Ramos (cell line): ENCODE data around the gene NMB.
"Not testable (repeated sequence)": the region's sequence is repeated elsewhere in the genome, so short reads cannot be mapped to it uniquely, and the experiment has no call there.

Experiments used
- in situ Hi-C: fragments of 300-500 bp; cut with MboI; formaldehyde crosslinking; loops from one replicate; pipeline ENCODE4 v1.14.3; 2022; ENCODE audit warnings: low sequenced_read_pairs; ENCODE audit not compliant: unreplicated experiment

Gene NMB, protein sequence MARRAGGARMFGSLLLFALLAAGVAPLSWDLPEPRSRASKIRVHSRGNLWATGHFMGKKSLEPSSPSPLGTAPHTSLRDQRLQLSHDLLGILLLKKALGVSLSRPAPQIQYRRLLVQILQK

DNA sequence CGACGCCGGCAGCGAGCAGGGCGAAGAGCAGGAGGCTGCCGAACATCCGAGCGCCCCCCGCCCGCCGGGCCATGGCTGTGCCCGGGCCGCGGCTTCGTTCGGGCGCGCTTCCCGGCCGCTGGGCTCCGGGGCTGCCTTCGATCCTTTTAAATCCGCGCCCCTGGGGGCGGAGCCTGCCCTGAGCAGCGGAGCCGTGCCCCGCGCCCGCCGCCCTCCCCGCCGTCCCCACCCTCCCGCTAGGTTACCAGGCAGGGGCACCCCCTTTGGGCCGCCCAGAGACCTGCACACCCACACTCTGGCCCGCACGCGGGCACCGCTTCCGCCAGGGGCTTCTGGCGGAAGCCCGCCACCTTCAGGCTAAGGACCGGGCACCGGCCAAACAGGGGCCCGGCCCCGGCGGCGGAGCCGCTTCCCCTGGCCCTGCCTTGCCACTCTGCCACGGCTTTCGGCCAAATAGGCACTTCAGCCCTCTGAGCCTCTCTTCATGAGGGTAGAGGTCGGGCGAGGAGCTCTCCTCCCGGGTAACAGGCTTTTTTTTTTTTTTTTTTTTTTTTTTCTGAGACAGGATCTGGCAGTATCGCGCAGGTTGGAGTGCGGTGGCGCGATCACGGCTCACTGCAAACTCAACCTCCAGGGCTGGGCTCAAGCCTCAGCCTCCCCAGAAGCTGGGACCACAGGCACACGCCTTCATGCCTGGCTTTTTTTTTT is at the start of gene NMB:
Gene NMB, minus strand, starts transcription at position 120 of the 708 bp plus-strand sequence. Its CDS starts 47 bp downstream, at position 73.
- in situ Hi-C loops, result no loop called here

DNA sequence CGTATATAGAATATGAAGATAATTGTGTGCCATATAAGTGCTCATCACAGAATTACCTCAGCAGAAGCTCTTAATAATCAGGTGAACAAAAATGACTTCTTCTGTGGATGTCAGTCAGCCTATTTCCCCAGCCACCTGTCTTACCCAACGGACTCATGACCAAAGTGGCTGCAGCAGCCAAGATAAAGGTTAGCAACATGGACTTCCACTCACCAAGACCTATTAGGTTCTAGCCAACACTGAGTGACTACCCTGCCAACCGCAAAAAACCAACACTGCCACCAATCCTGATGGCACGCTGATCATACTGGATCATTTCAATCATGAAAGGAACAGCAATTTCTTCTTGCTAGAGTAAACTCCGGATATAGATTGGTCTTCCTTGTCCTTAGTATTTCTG is 45.8 kb upstream of the NMB start:
- in situ Hi-C loops, result no loop called here

DNA sequence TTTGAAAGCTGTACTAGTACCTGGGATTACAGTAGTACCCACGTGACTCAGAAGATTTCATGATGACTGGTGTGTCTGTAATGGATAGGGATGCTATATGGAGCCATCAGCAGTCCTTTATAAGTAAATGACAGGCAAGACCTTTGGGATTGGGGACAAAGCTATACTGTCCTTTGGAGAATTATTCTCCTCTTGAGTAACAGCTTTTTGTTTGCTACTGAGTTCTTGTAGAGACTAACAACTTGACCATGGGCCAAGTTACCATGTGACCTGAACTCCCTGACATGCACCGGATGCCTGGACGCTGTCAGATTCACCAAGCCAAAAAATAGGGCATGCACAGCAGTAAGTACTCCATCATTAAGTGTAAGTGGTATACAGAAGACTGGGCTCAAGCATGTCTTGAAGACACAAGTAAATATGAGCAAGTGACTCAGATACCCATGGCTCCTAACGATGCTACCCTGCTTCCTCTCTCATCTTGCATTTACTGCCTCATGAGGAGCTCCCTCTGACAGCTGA is 45.0 kb upstream of the NMB start:
- in situ Hi-C loops, result no loop called here

DNA sequence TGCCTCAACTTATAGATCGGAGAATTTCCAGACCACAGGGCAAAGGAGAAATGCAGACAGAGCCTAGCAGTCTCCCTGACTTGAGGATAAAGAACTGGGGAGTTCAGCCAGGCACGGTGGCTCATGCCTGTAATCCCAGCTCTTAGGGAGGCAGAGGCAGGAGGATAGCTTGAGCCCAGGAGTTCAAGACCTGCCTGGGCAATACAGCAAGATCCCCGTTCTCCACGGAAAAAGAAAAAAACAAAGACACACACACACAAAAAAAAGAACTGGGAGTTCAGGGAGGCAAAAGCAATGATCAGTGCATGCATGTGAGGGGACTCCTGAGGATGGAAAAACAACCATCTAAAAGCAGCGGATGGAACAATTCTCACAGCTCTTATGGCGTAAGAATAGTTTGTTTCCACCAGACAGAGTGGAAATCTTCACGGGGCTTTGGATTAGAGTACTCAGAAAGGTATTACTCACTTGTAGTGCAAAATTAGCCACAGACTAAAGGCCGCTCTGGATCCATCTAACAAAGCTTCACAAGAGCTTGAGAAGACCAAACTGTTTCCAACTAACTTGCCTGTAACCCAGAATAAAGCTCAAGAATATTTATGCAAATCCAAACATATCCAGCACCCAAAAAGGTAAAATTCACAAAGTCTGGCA is 41.7 kb upstream of the NMB start:
- in situ Hi-C loops, result no loop called here

DNA sequence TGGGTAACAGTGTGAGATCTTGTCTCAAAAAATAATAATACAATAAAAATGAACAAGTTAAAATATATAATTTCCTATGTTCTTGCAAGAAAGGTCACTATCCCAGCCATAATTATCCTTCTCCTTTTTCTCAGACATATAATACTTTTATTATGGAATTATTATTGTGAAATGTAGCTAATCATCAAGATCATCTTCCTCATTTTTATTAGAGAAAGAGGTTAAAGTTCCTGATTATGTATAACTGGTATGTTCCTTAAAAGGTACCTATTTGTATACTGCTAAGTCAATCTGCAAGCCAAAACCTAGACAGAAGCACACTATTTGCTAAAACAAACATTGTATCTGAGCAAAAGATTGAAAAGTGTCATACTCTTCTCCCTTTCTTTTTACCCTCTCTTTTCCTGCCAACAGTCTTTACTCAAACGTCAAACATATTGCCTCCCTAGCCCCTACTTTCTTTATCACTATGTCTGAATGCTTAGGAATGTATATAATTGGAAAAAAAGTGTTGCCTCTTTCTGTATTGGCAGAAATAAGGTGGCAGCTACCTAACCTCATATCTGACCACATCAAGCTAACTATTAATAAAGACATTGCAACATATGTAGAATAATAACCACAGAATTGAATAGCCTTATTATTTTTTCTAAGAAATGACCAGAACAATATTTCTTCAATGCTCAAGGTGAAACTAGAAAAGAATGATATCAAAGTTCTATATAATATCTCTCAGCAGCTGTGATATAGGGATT is 39.4 kb upstream of the NMB start:
- in situ Hi-C loops, result no loop called here

DNA sequence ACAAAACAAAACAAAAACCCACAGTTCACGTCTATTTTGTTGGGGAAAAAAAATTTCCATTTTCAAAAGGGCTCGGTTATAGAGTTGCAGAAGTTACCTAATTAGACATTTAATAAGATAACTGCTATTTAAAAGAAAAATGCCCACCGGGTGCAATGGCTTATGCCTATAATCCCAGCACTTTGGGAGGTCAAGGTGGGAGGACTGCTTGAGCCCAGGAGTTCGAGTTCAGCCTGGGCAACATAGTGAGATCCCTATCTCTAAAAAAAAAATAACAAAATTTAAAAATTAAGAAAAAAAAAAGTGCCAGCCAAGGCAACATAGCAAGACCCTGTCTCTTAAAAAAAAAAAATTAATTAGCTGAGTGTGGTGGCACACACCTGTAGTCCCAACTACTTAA is 38.8 kb upstream of the NMB start:
- in situ Hi-C loops, result no loop called here

DNA sequence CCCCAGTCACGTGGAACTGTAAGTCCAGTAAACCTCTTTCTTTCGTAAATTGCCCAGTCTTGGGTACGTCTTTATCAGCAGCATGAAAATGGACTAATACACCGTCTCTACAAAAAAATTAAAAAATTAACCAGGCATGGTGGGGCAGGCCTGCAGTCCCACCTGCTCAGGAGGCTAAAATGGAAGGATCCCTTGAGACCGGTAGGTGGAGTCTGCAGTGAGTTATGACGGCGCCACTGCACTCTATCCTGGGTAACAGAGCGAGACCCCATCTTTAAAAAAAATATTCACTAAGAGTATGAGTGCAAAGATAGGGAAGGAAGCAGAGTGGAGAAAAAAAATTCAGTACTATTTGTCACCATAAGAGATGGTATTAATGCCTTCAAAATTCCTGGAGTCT is 32.3 kb upstream of the NMB start:
- in situ Hi-C loops, result no loop called here

DNA sequence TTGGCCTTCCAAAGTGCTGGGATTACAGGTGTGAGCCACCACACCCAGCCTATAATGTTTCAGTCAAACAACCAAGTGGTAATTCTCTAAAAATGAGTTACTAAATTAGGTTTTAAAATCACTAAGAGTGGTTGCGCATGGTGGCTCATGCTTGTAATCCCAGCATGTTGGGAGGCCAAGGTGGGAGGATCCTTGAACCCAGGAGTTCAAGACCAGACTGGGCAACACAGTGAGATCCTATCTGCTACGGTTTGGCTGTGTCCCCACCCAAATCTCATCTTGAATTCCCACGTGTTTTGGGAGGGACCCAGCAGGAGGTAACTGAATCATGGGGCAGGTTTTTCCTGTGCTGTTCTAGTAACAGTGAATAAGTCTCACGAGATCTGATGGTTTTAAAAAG is 31.9 kb upstream of the NMB start:
- in situ Hi-C loops, result no loop called here

DNA sequence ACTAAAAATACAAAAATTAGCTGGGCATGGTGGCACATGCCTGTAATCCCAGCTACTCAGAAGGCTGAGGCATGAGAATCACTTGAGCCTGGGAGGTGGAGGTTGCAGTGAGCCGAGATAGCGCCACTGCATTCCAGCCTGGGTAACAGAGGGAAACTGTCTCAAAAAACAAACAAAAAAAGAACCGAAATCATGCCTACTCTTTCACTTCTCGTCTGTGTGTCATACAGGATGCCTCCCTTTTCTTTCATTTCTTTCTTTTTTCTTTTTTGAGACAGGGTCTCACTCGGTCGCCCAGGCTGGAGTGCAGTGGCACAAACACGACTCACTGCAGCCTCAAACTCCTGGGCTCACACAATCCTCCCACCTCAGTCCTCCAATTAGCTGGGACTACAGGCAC is 28.4 kb upstream of the NMB start:
- in situ Hi-C loops, result not testable (repeated sequence)

DNA sequence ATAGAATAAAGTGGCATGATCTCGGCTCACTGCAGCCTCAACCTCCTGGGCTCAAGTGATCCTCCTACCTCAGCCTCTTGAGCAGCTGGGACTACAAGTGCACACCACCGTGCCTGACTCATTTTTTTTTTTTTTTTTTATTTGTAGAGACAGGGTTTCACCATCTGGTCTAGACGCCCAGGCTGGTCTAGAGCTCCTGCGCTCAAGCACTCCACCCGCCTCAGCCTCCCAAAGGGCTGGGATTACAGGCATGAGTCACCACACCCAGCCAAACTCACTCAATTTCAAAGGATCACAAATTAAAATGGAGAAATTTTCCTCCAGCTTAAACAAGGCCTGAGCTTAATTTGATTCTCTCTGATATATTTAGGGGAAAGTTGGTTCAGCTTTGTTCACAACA is 27.3 kb upstream of the NMB start:
- in situ Hi-C loops, result no loop called here

DNA sequence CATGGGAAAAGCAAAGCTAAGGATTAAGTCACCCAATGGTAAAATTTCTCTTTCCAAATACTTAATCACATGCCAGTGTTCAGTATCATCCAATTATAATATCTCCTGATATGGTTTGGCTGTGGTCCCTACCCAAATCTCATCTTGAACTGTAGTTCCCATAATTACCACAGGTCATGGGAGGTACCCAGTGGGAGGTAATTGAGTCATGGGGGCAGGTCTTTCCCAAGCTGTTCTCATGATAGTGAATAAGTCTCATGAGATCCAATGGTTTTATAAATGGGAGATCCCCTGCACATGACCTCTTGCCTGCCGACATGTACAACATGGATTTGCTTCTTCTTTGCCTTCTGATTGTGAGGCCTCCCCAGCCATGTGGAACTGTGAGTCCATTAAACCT is 26.1 kb upstream of the NMB start:
- in situ Hi-C loops, result no loop called here

DNA sequence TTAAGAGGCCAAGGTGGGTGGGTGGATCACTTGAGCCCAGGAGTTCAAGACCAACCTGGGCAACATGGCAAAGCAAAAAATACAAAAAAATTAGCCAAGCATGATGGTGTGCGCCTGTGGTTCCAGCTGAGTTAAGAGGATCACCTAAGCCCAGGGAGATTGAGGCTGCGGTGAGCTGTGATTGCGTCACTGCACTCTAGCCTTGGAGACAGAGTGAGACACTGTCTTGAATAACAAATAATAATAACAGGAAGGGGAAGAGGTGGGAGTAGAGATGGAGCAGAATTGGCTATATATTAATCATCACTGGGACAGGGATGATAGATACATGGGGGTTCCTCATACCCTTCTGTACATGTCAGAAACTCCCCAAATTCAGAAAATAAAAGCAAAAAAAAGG is 23.8 kb upstream of the NMB start:
- in situ Hi-C loops, result no loop called here

DNA sequence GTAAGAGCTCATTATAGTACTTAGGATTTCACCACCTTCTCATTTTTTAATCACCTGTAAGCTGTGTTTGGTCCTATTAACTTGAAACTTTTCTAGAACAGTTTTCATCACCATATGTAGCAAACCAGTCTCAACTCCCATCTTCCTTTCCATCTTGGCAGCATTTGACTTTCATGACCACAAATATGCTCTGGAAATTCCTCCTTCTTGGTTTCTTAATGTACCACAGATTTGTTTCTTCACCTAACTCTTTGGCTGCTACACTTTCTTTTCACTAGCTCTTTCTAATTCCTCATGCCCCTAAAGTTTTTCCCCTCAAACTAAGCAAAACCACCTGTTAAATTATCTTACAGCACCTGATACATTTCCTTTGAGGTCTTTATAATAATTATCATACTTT is 13.2 kb upstream of the NMB start:
- in situ Hi-C loops, result no loop called here

DNA sequence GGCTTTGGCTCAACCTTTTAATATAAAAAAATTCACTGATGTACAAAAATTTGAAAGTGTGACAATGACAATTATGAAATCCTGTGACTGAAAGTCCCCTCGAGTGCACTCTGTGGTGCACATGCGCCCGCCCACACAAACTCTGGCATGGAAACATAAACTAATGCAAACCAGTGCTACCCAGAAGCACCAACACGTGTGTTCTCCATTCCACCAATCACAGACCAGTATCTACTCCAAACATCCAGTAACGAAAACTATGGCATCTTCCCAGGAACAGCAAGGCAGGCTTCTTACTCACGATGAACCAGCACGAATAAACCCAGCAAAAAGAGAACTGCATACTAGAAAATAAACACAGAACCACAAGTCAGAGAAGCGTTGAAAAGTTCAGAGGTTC is 11.7 kb upstream of the NMB start:
- in situ Hi-C loops, result no loop called here

DNA sequence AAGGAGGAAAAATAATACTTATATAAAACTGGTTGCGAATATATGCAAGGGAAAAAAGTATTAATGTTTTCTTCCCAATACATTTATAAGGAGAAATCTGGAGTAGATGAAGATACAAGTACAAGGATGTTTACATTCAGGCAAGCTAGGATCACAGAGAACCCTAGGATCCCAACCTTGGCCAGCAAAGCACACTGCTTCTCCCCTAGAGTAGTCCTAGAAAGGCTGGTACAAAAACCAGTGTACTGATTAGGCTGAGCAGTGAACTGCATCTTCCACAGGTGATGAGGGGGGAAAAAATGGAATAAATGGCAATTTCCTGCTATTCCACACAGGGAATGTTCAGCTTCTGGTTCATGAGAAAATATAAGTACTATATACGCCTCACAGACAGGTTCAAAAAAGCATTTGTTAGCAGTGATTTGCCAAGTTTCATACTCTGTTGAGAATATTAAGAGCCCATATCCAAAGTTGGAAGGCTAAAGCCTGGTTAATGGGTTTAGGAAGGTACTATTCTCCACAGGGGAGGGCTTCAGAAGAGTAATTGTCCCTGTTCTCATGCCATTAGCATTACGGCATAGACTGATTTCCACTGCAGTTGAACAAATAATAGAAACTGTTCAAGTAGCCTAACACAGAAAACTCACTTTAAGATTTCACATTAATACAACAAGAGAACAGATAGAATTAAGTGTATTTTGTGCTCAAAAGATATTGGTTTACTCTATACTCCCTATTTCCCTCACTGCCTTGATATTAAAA is 10.4 kb upstream of the NMB start:
- in situ Hi-C loops, result no loop called here

DNA sequence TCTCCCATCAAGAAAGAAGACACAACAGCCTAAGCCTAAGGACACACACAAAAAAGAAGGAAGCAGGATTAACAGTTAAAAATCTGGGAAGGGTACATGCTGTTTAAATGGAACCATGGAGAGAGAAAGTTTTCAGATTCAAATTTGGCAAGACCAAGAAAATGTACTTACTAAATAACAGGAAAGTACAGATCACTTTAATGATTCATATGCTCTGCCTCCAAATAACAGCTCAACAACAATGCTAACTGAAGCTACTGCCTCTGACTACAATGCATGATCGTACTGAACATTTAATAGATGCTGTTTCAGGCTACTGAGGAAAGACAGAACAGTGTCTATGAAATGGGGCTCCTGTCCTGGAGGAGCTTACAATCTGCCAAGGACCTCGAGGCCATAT is 8.4 kb upstream of the NMB start:
- in situ Hi-C loops, result no loop called here

DNA sequence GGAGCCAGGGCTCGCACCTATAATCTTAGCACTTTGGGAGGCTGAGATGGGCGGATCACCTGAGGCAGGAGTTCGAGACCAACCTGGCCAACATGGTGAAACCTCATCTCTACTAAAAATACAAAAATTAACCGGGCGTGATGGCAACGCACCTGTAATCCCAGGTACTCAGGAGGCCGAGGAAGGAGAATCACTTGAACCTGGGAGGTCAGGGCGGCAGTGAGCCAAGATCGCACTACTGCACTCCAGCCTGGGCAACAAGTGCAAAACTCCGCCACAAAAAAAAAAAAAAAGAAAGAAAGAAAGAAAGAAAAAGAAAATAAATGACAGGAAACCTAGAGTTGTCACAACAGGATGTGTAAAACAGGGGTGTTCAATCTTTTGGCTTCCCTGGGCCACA is 3.0 kb upstream of the NMB start:
- in situ Hi-C loops, result no loop called here

DNA sequence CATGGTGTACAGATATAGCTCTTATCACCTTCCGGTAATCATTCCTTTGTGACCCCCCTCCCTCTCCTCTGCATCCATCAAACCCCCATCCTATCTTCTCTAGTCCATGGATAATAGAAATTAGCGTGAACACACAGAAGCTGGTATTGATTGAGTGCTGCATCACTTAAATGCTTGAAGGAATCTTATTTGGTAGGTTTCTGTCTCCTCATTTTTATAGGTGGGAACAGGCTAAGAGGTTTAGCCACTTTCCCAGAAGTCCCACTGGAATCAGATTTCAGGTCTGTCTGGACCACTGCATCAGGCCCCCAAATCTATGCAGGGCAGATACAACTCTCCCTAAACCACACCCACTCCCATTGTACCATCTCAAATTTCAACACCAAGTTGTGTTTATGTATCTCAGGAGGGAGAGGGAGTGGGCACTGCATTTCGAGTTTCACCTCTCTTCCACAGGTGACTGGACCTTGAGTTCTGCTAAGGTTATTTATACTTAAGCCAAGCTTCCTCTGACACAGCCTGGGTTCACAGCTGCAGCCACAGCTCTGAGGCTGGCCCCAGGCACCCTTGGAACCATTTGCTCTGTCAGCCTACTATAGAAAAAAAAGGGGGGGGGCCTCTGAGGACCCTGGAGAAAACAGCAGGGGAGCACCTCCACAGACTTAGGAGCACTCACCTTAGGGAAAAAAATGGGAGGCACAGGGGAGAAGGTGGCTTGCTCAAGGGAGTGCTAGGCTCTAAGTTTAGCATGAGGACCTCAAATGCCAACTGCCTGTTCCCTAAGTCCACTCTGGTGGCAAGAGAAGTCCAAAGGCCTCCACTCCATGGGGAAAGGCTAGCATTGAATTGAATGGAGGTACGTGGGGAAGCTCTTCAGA is 2.1 kb upstream of the NMB start:
- in situ Hi-C loops, result no loop called here

DNA sequence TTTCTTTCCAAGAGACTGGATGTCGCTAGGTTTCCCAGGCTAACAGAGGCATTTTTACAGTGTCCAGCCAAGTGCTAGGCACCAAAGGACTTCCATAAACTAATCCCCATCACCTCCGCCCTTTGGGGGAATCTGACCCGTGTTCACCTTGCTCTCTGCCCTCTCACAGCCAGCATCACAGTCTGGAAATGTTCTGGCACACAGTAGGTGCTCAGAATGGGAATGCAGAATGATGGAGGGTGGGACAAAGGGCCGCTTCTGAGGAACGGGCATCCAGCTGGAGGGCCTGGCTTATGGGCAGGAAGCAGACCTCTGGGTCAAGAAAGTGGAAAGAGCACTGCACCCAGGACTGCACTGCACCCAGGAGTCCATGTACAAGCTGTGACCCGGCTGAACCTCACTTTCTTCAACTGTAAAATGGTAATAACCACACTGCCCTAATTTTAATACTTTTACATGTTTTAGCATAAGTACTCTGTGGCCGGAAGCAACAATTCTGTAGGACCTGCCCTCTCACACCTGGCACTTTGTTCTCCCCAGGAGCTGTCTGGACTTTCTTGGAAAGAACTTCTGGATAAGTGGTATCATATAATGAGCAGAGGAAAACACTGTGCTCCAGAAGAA is 901 bp upstream of the NMB start:
- in situ Hi-C loops, result no loop called here
